Ovary (tissue), 9 donors: Measurements from ENCODE around the gene SH3BP4. TPM values are rescaled to one million over a fixed set of nuclear protein-coding genes. Genes with fewer than 3 reads are reported as not detected.
A peak's percentile ranks its signal among the peaks of the same experiment; 100 is the strongest.

Source experiments
- DNase-seq, 5 donors: peaks; one replicate each; pipeline ENCODE4 v3.0.0-alpha.2; 2019 to 2020
- H3K27ac ChIP-seq, 2 donors: fragments of 200-600 bp; one replicate each; pipeline versions ENCODE4 v1.5.1 to v1.8.0; 2019 to 2022
- H3K27me3 ChIP-seq: fragments of 200-600 bp; one replicate; pipeline ENCODE4 v1.8.0; 2022
- H3K36me3 ChIP-seq: fragments of 200-600 bp; sonication (generic); one replicate; pipeline ENCODE4 v1.5.1; 2019
- H3K4me1 ChIP-seq: one replicate; pipeline ENCODE4 v1.8.1; 2013; ENCODE audit warnings: mild to moderate bottlenecking, moderate library complexity; ENCODE audit not compliant: insufficient read depth
- H3K4me3 ChIP-seq: fragments of 200-600 bp; sonication (generic); one replicate; pipeline ENCODE4 v1.5.1; 2017
- H3K9me3 ChIP-seq, 2 donors: fragments of 200-600 bp in 1 of 2; sonication (generic) in 1 of 2; one replicate each; pipeline versions ENCODE4 v1.5.1 to v1.8.1; 2013 to 2019; ENCODE audit warnings: mild to moderate bottlenecking in 1 of 2, moderate library complexity in 1 of 2
- EP300 ChIP-seq: sonication (generic); formaldehyde crosslinking; IDR thresholded peaks from one replicate; pipeline ENCODE4 v1.6.1; 2017; ENCODE audit warnings: antibody characterized with exemption
- POLR2A ChIP-seq: fragments of 450-650 bp; IDR thresholded peaks from one replicate; pipeline ENCODE4 v1.6.1; 2017; ENCODE audit warnings: antibody characterized with exemption, mild to moderate bottlenecking, moderate library complexity
- WGBS, 3 donors: extraction: QIAGEN DNeasy Blood & Tissue Kit in 1 of 3; methylation state at CpG; one replicate each; pipeline versions ENCODE4 v1.1.5 to v1.1.7; 2013 to 2017; 5-methylcytosine and 5-hydroxymethylcytosine counted together
- intact Hi-C, 4 donors: fragments of 100-400 bp; cut with DNase I; formaldehyde crosslinking; loops; one replicate each; pipeline versions ENCODE4 v1.11.0 to v1.15.1; 2022 to 2023
- polyA plus RNA-seq, 2 donors: library from polyadenylated mRNA; stranded (reverse); fragments of 200-250 nt in 1 of 2; fragments of 350-450 nt in 1 of 2; fragmentation: Illumina TruSeq in 1 of 2; extraction: RNeasy Lipid Tissue Mini Kit (QIAGEN cat#74804) in 1 of 2; gene quantifications; one replicate each; pipeline ENCODE4 v1.2.3, GENCODE V29; 2013 to 2014
- total RNA-seq, 7 donors: library from RNA; depleted of rRNA in 2 of 7; stranded (reverse); fragments of >200 nt in 2 of 7; fragmentation: NEBNext Ultra II Directional in 3 of 7; extraction: Animal tissue kit (Norgen Biotek cat#: 25700) in 3 of 7; gene quantifications; one replicate each; pipeline versions ENCODE4 v1.1.0 to v1.2.4, GENCODE V29; 2016 to 2023
- TF ChIP-seq, protein P1 (sequence below), 3 donors: fragments of 450-650 bp in 2 of 3; fragments of 200-600 bp in 1 of 3; IDR thresholded peaks; one replicate each; pipeline versions ENCODE4 v1.5.1 to v1.8.0; 2016 to 2022; ENCODE audit warnings: antibody characterized with exemption in 3 of 3, mild to moderate bottlenecking in 1 of 3
- donor health status: DM: no; HTN: no; CAD: no; lungs with moderate emphysema.
- donor health status: DM: no; HTN: no; CAD: no.
- donor health status: Bipolar disorder and iron deficiency.
- donor health status: DM: yes; HTN: yes; CAD: no.
- donor health status: DM: no; HTN: no; CAD: no.
- donor health status: DM: yes; HTN: yes; CAD: no.

The SH3BP4 gene
- total and polyA plus RNA-seq, 9 donors: 20.3 to 44.9 (median 36.9) TPM

DNA sequence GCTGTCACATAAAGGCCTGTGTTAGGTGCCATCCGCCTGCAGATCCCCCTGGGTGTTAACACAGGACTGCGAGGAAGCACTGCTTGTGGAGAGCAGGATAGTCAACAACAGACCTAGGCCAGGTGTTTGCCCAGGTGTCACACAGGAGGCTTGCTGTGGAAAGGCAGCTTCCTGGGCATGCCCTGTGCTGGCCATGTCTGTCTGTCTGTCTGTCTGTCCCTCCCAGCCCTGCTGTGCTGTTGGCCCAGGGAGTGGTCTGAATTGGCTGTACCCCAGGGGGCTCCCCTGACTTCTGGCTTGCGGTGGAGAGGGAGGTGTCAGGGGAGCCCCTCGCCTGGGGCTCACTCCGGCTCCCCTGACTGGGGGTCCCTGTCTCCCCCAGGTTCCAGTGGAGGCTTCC is 53.2 kb downstream of the SH3BP4 start:
- intact Hi-C loops: no loop called here
- TF ChIP-seq POLR2A (no peak), EP300 (no peak)
- TF ChIP-seq, protein P1, sequence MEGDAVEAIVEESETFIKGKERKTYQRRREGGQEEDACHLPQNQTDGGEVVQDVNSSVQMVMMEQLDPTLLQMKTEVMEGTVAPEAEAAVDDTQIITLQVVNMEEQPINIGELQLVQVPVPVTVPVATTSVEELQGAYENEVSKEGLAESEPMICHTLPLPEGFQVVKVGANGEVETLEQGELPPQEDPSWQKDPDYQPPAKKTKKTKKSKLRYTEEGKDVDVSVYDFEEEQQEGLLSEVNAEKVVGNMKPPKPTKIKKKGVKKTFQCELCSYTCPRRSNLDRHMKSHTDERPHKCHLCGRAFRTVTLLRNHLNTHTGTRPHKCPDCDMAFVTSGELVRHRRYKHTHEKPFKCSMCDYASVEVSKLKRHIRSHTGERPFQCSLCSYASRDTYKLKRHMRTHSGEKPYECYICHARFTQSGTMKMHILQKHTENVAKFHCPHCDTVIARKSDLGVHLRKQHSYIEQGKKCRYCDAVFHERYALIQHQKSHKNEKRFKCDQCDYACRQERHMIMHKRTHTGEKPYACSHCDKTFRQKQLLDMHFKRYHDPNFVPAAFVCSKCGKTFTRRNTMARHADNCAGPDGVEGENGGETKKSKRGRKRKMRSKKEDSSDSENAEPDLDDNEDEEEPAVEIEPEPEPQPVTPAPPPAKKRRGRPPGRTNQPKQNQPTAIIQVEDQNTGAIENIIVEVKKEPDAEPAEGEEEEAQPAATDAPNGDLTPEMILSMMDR (IDR thresholded peaks at IDR 0.05): no peak
- no peak for DNase-seq
- Histone ChIP-seq H3K27me3 (no peaks in the 10 kb centered on the region), H3K4me1 (peaks cover 13% of the 10 kb centered on the region), H3K4me3 (no peak overlapping the region), H3K36me3 (no peaks in the 10 kb centered on the region), H3K9me3 (no peaks in the 10 kb centered on the region), H3K27ac (no peak overlapping the region)
- WGBS, 3 donors: 89 to 92% (median 90%) methylated on average over 5 of the region's 5 CpGs

DNA sequence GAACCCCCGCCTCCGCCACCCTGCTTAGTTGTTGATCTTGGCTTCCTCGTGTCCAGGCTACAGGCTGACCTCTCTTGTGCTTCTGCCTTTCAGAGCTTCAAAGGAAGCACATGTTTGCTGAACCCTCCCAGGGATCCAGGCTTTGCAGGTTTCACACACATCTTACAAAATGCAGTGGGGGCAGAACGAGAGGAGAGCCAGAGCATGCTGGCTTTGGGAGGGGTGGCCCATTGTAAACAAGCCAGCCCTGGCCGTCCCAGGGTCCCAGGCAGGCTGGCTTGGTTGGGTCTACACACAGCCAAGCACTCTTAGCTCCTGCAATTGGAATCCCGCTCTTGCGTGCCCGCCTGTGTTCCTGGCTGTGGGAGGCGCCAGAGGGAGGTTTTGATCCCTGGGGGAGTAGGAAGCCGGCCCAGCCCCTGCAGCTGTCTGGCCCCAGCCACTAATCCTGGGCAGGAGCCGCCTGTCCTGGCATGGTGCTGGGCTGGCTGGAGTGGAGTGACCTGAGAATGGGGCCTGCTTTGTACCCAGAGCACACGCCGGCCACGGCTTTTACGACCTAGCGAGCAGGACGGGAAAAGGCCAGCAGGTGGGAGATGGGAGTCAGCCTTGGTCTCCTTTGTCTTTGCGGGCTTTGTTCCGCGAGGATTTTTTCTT is 53.9 kb downstream of the SH3BP4 start:
- no peaks in the 10 kb centered on the region for H3K27me3 ChIP-seq
- intact Hi-C loops: no loop called here
- no peak for TF ChIP-seq POLR2A
- TF ChIP-seq, protein P1 (IDR thresholded peaks at IDR 0.05): no peak
- WGBS, 3 donors: 47 to 57% (median 47%) methylated on average over 20 of the region's 20 CpGs
- H3K4me1 ChIP-seq: peaks cover 9% of the 10 kb centered on the region
- no peaks in the 10 kb centered on the region for H3K36me3 ChIP-seq
- DNase-seq: peak in 2 of 5 donors; percentile 44 to 57
- no peak overlapping the region for H3K27ac ChIP-seq
- H3K4me3 ChIP-seq: no peak overlapping the region
- no peaks in the 10 kb centered on the region for H3K9me3 ChIP-seq

DNA sequence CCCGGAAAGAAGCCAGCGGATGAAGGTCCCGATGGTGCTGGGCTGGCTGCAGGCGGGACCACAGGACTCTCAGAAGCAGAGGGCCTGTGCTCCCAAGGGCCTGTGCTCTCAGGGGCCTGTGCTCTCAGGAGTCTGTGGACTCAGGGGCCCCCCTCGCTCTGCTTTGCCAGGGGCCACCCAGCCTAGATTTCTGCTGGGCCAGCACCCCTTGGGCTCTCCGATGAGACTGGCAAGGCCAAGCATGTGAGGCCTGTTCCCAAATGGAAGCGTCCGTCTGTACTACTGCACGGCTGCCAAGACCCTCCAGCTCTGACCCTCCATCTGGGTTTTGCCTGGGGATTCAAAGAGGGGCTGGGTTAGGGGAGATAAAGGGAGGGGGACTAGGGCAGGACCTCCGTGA is 54.6 kb downstream of the SH3BP4 start:
- no peaks in the 10 kb centered on the region for H3K36me3 ChIP-seq
- no peak for DNase-seq
- H3K9me3 ChIP-seq: no peaks in the 10 kb centered on the region
- no peak overlapping the region for H3K27ac ChIP-seq
- peaks cover 5% of the 10 kb centered on the region for H3K4me1 ChIP-seq
- intact Hi-C loops: no loop called here
- TF ChIP-seq POLR2A: no peak
- TF ChIP-seq EP300: no peak
- TF ChIP-seq, protein P1 (IDR thresholded peaks at IDR 0.05): no peak
- H3K4me3 ChIP-seq: no peak overlapping the region
- H3K27me3 ChIP-seq: no peaks in the 10 kb centered on the region
- 88 to 96% (median 89%) methylated on average over 10 of the region's 10 CpGs for WGBS, 3 donors

DNA sequence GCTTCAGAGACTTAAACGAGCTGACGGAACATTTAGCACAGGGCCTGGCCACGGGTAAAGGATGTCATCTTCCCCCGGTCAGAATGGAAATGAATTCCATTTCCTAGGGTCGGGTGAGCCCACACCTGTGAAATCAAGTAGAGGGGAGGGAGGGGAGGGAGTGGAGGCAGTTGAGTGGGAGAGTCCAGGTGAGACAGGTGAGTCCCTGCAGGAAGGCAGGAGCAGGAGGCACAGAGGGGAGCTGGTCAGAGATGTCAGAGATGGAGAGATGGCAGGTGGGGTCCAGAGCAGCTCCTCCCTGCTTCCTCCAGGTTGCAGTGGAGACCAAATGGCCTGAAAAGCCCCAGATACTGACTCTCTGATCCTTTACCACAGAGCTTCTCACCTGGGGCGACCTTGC is 55.2 kb downstream of the SH3BP4 start:
- Histone ChIP-seq H3K9me3 (no peaks in the 10 kb centered on the region), H3K27me3 (no peaks in the 10 kb centered on the region), H3K4me1 (peaks cover 5% of the 10 kb centered on the region), H3K36me3 (no peaks in the 10 kb centered on the region), H3K27ac (no peak overlapping the region), H3K4me3 (no peak overlapping the region)
- no peak for TF ChIP-seq POLR2A
- TF ChIP-seq, protein P1 (IDR thresholded peaks at IDR 0.05): no peak
- TF ChIP-seq EP300: no peak
- WGBS, 3 donors: 87 to 91% (median 90%) methylated on average over 6 of the region's 6 CpGs
- DNase-seq: no peak
- intact Hi-C loops: no loop called here
